ENCODE data around the gene LPP. TPM values are rescaled to one million over a fixed set of nuclear protein-coding genes. Genes with fewer than 3 reads are reported as not detected.

LPP gene
- total RNA-seq, 3 donors from 2014 or later, result 262 to 816 (median 325) TPM

DNA sequence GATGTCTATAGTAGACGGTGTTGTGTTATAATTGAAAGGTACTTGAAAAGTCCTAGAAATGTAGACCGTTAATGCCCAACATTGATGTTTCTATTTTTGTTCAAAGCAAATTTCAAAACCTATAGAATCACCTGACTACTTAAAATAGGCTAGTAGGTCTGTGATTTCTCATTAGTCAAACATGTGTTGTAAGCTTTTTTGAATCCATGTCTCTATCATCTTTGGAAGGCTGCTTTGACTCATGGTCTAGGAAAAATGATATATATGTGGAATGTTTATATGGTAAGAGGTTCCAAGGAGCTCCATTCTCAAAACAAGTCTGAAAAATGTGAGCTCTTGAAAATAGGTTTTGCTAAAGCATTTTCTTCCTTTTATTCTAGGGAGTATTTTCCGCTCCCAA is 375.3 kb downstream of the LPP start:
- Histone ChIP-seq H3K36me3 (ENCODE audit: low read depth) (no peaks in the 10 kb centered on the region), H3K4me3 (no peak overlapping the region), H3K9me3 (no peaks in the 10 kb centered on the region), H3K4me1 (ENCODE audit: low read depth) (no peaks in the 10 kb centered on the region)
- DNase-seq (no peak), ATAC-seq (no peak)
- TF ChIP-seq, protein P1, sequence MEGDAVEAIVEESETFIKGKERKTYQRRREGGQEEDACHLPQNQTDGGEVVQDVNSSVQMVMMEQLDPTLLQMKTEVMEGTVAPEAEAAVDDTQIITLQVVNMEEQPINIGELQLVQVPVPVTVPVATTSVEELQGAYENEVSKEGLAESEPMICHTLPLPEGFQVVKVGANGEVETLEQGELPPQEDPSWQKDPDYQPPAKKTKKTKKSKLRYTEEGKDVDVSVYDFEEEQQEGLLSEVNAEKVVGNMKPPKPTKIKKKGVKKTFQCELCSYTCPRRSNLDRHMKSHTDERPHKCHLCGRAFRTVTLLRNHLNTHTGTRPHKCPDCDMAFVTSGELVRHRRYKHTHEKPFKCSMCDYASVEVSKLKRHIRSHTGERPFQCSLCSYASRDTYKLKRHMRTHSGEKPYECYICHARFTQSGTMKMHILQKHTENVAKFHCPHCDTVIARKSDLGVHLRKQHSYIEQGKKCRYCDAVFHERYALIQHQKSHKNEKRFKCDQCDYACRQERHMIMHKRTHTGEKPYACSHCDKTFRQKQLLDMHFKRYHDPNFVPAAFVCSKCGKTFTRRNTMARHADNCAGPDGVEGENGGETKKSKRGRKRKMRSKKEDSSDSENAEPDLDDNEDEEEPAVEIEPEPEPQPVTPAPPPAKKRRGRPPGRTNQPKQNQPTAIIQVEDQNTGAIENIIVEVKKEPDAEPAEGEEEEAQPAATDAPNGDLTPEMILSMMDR (IDR thresholded peaks at IDR 0.05), result no peak
- intact Hi-C loops (cut with DNase I, micrococcal nuclease), result no loop called here

GRCh38 chr3:188530226-188530625 is 376.3 kb downstream of the LPP start:
- intact Hi-C loops (cut with DNase I, micrococcal nuclease), result no loop called here
- Histone ChIP-seq H3K4me3 (no peak overlapping the region), H3K36me3 (ENCODE audit: low read depth) (no peaks in the 10 kb centered on the region), H3K4me1 (ENCODE audit: low read depth) (no peaks in the 10 kb centered on the region), H3K9me3 (no peaks in the 10 kb centered on the region)
- ATAC-seq (no peak), DNase-seq (no peak)
- TF ChIP-seq, protein P1 (IDR thresholded peaks at IDR 0.05), result no peak

DNA sequence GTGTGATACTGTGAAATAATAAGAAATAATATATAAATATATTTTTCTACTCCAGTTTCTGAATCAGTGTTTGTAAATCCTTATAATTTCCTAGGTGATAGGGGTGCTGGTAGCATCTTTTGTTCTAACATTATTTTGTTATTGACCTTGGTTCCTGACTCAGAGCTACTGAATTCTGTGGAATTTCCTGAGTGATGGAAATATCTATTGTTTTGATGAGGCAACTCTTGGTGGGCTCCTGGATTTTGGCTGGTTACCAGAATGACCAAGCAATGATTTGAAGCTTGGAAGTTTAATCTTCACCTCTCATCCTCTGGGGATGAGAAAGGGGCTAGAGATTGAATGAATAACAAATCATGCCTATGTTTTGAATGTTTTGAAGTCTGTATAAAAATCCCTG is 377.3 kb downstream of the LPP start:
- TF ChIP-seq, protein P1 (IDR thresholded peaks at IDR 0.05), result no peak
- no peaks in the 10 kb centered on the region for H3K36me3 ChIP-seq (ENCODE audit: low read depth)
- intact Hi-C loops (cut with DNase I, micrococcal nuclease), result no loop called here
- DNase-seq, result no peak
- no peak overlapping the region for H3K4me3 ChIP-seq
- no peaks in the 10 kb centered on the region for H3K4me1 ChIP-seq (ENCODE audit: low read depth)
- no peaks in the 10 kb centered on the region for H3K9me3 ChIP-seq
- ATAC-seq, result no peak

DNA sequence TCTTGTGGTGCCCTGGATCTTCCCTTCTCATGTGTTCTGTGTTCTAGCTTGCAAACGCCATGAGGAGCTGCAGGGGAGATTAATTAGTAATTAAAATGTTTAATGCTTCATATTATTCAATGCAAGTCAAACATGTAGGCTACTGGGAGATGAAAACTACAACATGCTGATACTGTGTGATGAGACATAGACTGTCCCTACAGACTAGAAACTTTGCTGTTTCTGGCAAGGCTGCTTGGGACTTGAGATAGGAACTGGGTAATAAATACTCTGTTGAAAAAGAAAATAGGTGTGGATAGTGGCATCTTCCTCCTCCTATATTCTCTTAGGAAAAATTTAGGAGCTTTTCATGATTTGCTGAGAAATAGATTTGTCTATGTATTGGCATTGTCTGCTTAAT is 379.2 kb downstream of the LPP start:
- intact Hi-C loops (cut with DNase I, micrococcal nuclease), result no loop called here
- ATAC-seq, result no peak
- no peaks in the 10 kb centered on the region for H3K9me3 ChIP-seq

GRCh38 chr3:188533612-188534357 is 379.8 kb downstream of the LPP start:
- intact Hi-C loops (cut with DNase I, micrococcal nuclease), result no loop called here
- TF ChIP-seq, protein P1 (IDR thresholded peaks at IDR 0.05), result no peak

More for the DNA sequence above, 379.2 kb downstream of the LPP start:
- DNase-seq, result no peak
- Histone ChIP-seq H3K36me3 (ENCODE audit: low read depth) (no peaks in the 10 kb centered on the region), H3K4me1 (ENCODE audit: low read depth) (no peaks in the 10 kb centered on the region), H3K4me3 (no peak overlapping the region)
- TF ChIP-seq, protein P1 (IDR thresholded peaks at IDR 0.05), result no peak

More at GRCh38 chr3:188533612-188534357, 379.8 kb downstream of the LPP start:
- no peaks in the 10 kb centered on the region for H3K4me1 ChIP-seq (ENCODE audit: low read depth)
- no peak for ATAC-seq
- DNase-seq, result no peak
- H3K9me3 ChIP-seq, result no peaks in the 10 kb centered on the region
- H3K36me3 ChIP-seq (ENCODE audit: low read depth), result no peaks in the 10 kb centered on the region
- no peak overlapping the region for H3K4me3 ChIP-seq
